GM12873 (cell line): ENCODE measurements around the gene HOXC12.

ENCODE experiments used
- TF ChIP-seq, protein P1 (sequence below): IDR thresholded peaks from 2 replicates; pipeline ENCODE4 v1.5.1; 2012; ENCODE audit warnings: low read depth, mild to moderate bottlenecking, moderate library complexity, low read length, control low read depth; ENCODE audit not compliant: insufficient read depth; ENCODE audit errors: missing control alignments

HOXC12 gene

DNA sequence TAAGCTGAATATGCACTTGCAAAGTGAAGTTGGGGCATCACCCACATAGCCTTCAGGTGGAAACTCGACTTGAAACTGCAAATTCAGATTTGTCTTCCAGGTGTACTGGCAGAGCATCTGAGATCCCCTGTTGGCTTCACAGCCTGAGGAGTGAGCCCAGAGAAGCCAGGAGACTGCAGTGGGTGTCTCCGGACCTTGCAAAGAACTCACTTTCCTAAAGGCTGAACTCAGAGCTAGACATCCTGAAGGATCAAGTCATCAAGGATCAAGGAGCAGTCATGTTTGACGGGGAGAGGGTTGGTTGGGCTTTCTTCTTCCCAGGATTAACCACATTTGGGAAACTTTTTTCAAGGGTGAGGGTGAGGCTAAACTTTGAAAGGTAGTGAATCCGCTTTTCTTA, 25.2 kb upstream of the HOXC12 start:
- TF ChIP-seq, protein P1, sequence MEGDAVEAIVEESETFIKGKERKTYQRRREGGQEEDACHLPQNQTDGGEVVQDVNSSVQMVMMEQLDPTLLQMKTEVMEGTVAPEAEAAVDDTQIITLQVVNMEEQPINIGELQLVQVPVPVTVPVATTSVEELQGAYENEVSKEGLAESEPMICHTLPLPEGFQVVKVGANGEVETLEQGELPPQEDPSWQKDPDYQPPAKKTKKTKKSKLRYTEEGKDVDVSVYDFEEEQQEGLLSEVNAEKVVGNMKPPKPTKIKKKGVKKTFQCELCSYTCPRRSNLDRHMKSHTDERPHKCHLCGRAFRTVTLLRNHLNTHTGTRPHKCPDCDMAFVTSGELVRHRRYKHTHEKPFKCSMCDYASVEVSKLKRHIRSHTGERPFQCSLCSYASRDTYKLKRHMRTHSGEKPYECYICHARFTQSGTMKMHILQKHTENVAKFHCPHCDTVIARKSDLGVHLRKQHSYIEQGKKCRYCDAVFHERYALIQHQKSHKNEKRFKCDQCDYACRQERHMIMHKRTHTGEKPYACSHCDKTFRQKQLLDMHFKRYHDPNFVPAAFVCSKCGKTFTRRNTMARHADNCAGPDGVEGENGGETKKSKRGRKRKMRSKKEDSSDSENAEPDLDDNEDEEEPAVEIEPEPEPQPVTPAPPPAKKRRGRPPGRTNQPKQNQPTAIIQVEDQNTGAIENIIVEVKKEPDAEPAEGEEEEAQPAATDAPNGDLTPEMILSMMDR = no peak

DNA sequence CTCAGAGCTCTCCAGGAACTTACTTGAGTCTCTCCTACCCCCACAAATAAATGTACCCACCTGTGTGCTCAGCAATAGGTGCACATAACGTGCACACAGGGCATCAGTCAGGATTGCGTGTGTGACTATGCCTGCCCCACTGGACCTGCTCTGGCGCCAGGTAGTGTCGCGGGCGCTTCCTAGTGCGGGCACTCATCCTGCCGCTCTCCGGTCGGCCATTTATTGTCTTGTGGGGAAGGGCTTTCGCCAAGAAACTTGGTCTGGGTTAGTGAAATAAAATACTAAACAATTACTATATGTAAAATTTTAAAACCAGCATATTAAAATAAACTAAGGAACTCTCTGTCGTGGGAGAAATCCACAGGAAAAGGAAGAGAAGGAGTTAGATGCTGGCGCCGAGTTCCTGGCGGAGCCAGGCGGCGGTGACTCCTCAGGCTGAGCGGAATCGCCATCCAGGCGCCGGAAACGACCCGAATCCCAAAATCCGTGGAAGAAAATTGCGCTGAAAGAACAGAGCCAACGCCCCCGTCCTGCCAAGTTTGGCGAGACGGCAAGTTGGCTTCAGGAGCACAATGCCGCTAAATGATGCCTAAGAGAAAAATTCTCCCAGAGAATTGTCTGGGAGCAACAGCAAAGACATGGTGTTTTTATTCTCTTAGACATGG, 24.0 kb upstream of the HOXC12 start:
- TF ChIP-seq, protein P1 = no peak

DNA sequence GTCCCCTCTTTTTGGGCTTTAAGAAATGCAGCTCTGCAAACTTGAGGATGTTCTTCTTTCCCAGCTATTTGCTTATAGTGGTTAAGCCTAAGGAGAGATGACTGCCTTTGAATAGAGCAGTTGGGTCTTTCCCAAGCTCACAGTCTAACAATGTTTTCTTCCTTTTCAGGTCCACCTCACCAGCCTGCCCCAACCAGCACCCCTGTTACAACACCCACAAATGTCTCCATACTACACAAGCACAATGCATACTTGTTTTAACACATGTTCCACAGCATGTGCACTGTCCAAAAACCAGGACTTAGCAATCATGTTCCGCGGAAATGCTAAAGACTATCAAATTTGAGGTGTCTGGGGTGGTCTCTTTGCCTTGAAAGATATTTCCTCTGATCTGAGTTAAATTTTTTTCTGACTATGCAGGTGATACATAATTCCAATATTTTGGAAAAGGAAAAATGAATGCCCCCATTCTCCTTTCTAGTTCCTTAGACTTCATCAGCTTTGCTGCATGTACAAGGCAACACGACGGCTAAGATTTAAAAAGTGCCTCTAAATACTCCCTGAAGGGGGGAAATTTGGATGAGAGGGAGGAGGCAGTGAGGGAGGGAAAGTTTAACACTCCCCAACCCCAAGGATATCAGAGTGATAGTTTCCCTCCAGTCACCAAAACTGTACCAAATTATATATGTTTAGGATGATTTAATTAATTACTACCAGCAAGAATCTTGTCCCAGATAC, 22.7 kb upstream of the HOXC12 start:
- TF ChIP-seq, protein P1 = no peak

DNA sequence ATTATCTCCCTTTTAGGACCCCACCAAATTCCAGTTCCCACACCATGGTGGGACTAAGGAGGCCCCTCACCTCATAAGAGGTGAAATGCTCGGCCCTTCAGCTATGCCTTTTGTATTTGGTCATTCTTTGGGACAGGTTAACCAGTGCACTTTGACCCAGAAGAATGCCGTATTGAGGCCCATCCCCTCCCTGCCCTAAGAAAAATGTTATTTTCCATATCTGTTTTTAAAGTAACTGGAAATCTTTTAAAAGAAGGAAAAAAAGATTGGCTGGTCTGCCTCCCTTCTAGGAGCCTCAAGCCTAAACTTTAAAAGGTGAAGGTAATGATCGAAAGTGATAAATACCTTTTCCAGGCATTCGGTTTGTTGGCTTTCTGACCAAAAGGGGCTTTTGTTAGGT, 21.8 kb upstream of the HOXC12 start:
- TF ChIP-seq, protein P1 = no peak

DNA sequence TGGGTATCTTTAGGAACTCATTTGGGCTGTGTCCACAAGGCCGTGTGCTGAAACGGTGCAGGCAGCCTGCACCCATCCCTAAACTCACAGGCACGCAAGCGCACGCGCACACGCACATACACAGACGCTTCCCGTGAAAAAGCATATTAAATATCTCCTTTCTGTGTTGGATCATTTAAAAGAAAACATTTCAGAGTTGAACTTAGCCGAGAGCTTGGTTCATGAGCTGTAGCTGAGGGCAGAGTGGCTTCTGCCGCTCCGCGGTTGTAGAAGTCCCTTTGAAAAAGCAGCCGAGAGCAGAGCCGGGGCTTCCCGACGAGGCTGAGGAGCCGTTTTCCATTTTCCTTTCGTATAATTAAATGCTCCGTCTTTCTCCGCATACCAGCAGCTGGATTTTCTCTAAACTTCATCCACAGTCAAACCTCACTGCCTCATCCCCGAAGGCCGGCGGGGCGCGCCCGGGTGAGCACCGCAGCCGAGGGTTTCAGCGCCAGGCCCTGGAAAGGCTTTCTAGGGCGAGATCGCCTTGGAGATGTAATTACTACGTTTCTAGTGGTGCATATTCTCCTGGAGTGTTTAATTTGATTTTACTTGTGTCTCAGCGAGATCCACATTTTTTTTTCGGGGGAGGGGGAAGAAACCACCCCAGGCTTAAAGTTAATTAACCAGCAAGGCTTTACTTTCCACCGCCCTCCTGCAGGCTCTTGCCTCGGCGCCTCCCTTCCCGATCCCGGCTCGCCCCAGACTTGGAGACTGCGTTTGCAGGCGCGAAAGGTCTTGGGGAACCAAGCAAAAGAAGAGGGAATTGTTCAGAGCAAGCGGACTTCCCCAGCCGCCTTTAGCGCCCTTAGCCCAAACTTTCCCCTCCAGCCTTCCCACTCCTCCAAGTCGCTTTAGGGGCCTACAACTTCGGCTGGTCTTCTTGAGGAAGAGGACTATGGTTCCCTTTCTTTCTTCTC, 19.0 kb upstream of the HOXC12 start:
- TF ChIP-seq, protein P1 = no peak

DNA sequence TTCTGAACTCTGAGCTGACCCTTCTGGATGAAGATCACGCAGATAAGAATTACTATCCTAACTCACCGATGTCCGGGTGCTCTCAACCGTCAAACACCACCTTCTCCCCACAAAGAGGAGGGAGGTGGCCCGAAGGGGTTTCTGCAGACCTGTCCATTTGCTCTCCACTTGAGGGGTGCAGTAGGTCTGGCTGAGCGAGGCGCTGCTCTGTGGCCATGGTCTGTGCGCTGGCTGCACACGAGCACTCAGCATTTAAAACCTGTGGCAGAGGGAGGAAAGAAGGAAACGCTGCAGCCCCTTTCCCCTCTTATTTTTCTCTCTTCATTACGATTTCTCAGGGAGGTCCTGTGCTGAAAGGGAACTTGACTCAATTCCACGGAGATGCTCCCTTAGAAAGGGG, 17.6 kb upstream of the HOXC12 start:
- TF ChIP-seq, protein P1 = no peak
